DND-41 (cell line): ENCODE data around the gene TMEM209.

Experiments used
- ATAC-seq: fragments of 200-7000 bp; cut with Tn5 transposase; 3 replicates; pipeline ENCODE4 v1.9.1; 2021; ENCODE audit warnings: low read depth; ENCODE audit not compliant: insufficient read depth
- DNase-seq: peaks from one replicate; pipeline ENCODE4 v3.0.0-alpha.2; 2020
- H2AFZ ChIP-seq: 2 replicates; pipeline ENCODE4 v1.6.0; 2012; ENCODE audit warnings: low read depth, low read length
- H3K27ac ChIP-seq: 2 replicates; pipeline ENCODE4 v1.5.1; 2012; ENCODE audit warnings: low read length, inconsistent platforms
- H3K27me3 ChIP-seq: fragments of 200-600 bp; sonication (generic); 2 replicates; pipeline ENCODE4 v1.6.0; 2012; ENCODE audit warnings: low read length, mild to moderate bottlenecking, inconsistent platforms; ENCODE audit not compliant: insufficient read depth, poor library complexity
- H3K36me3 ChIP-seq: 2 replicates; pipeline ENCODE4 v1.5.1; 2012; ENCODE audit warnings: low read length, inconsistent platforms; ENCODE audit not compliant: insufficient read depth
- H3K4me1 ChIP-seq: 2 replicates; pipeline ENCODE4 v1.5.1; 2012; ENCODE audit warnings: mild to moderate bottlenecking, low read length; ENCODE audit not compliant: insufficient read depth
- H3K4me2 ChIP-seq: 2 replicates; pipeline ENCODE4 v1.6.0; 2012; ENCODE audit warnings: mild to moderate bottlenecking, moderate library complexity, low read length, inconsistent platforms; ENCODE audit not compliant: insufficient read depth
- H3K4me3 ChIP-seq, 2 experiments: fragments of 200-600 bp in 1 of 2; shearing (Covaris generic) in 1 of 2; 2 replicates each; pipeline ENCODE4 v1.5.1; 2012 to 2016; ENCODE audit warnings: inconsistent platforms in 2 of 2, low read length in 2 of 2, mild to moderate bottlenecking in 2 of 2, low read depth in 1 of 2, moderate library complexity in 1 of 2
- H3K79me2 ChIP-seq: 2 replicates; pipeline ENCODE4 v1.6.0; 2012; ENCODE audit warnings: low read length, inconsistent platforms; ENCODE audit not compliant: insufficient read depth
- H3K9ac ChIP-seq: 2 replicates; pipeline ENCODE4 v1.6.0; 2012; ENCODE audit warnings: low read depth, mild to moderate bottlenecking, inconsistent platforms, low read length, moderate library complexity
- H3K9me3 ChIP-seq: 2 replicates; pipeline ENCODE4 v1.5.1; 2012; ENCODE audit warnings: low read length, moderate library complexity, mild to moderate bottlenecking, inconsistent platforms; ENCODE audit not compliant: insufficient read depth, severe bottlenecking
- H4K20me1 ChIP-seq: 2 replicates; pipeline ENCODE4 v1.6.0; 2012; ENCODE audit warnings: low read length; ENCODE audit not compliant: insufficient read depth
- CTCF ChIP-seq: IDR thresholded peaks from 2 replicates; pipeline ENCODE4 v1.5.1; 2012; ENCODE audit warnings: borderline replicate concordance, low read length, moderate library complexity, mild to moderate bottlenecking; ENCODE audit not compliant: poor library complexity, severe bottlenecking; ENCODE audit errors: extremely low read depth
- EZH2 ChIP-seq: IDR thresholded peaks from 3 replicates; pipeline ENCODE4 v1.6.1; 2012; ENCODE audit warnings: borderline replicate concordance, low read depth, mild to moderate bottlenecking, moderate library complexity, low read length, inconsistent platforms; ENCODE audit not compliant: severe bottlenecking

Gene TMEM209

DNA sequence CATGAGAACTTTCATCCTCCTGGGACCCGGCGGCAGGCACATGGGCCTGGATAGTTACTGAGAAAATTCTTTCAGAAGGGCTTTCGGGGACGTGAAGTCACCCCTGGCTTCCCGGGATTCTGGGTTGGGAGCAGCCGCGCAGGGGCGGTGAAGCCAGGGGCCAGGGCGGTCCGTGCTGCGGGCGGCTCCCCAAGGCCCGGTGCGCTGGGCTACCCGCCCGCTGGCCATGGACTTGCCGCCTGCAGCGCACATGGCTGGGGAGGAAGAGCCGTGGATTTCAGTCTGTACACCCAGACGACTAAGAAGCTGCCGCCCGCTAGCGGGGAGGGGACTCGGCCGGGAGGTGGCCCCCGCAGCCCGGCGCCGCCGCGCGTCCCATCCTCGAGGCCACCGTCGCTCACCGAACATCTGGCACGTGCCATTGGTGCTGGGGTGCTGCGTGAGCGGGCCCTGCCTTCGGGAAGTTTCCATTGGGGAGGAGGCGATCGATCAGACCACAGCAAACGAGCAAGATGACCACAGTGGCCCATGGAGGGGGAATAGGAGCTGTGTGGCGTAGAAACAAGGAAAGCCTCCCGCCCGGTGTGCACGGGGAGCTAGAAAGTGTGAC, 64.5 kb downstream of the TMEM209 start:
- Histone ChIP-seq H3K79me2 (no peaks in the 10 kb centered on the region), H3K4me2 (no peak overlapping the region), H2AFZ (no peak overlapping the region), H3K36me3 (peaks cover 31% of the 10 kb centered on the region), H3K4me1 (no peaks in the 10 kb centered on the region), H4K20me1 (0 out of 2 replicates have a peak, but pooled peaks cover 4% of the 10 kb centered on the region), H3K9ac (no peak overlapping the region), H3K4me3 (no peak overlapping the region), H3K27ac (no peak overlapping the region), H3K27me3 (no peaks in the 10 kb centered on the region), H3K9me3 (no peaks in the 10 kb centered on the region)
- no peak for TF ChIP-seq EZH2
- TF ChIP-seq CTCF = no peak
- no peak for DNase-seq
- no peak for ATAC-seq

DNA sequence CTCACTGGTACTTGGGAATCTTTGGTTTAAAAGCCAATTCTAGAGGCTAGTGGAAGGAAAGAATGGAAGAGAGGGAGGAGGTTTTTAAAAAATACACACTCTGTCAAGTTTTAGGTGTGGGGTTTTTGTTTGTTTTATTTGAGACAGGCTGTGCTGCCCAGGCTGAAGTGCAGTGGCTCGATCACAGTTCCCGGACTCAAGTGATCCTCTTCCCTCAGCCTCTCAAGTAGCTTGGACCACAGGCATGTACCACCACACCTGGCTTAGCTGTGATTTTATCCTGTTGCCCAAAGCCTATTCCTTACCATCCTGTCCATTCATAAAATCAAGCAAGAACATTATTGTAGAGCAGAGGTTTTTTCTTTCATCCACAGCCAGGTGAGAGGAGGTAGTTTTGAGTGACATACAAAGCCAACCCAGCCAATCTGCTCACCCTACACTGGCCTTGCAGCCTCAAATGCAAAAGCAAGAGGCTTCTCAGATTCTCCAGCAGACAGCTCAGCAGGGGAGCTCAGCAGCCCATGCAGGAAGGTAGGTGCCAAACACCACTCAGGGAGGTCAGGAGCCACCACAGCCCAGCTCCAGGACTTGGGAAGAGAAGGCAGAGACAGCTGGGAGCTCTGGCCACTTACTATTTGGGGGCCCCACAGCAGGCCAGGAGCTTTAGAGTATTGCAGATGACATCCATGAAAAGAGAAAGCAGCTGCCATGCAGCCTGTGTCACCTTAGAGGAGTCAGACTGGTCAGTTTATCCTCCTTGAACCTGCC, 65.8 kb downstream of the TMEM209 start:
- no peaks in the 10 kb centered on the region for H3K79me2 ChIP-seq
- H3K27me3 ChIP-seq = no peaks in the 10 kb centered on the region
- no peak for TF ChIP-seq CTCF
- TF ChIP-seq EZH2 = no peak
- no peak overlapping the region for H3K4me2 ChIP-seq
- H3K27ac ChIP-seq = no peak overlapping the region
- no peak for DNase-seq
- H3K4me1 ChIP-seq = no peaks in the 10 kb centered on the region
- ATAC-seq = no peak
- 0 out of 2 replicates have a peak, but pooled peaks cover 4% of the 10 kb centered on the region for H4K20me1 ChIP-seq
- H2AFZ ChIP-seq = no peak overlapping the region
- H3K4me3 ChIP-seq = no peak overlapping the region
- no peaks in the 10 kb centered on the region for H3K9me3 ChIP-seq
- H3K9ac ChIP-seq = no peak overlapping the region
- H3K36me3 ChIP-seq = peaks cover 38% of the 10 kb centered on the region

DNA sequence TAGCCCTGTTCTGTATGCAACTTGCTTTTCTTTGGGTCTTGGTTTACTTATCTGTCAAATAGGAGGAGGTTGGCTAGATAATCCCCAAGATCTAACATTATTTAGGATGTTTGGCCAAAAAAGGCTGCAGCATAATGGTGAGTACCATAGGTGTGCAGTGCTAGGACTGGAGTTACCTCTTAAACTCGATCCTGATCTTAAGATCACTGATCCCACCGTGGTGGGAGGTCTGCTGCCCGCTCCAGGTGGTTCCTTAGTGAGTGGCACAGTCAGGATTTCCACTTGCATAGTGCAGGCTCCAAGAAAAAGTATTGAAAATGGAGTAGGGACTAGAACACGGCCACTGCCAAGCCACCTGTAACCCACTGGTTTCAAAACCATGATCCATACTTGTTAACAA, 68.0 kb downstream of the TMEM209 start:
- no peaks in the 10 kb centered on the region for H3K4me1 ChIP-seq
- no peak overlapping the region for H3K4me3 ChIP-seq
- no peak overlapping the region for H2AFZ ChIP-seq
- 0 out of 2 replicates have a peak, but pooled peaks cover 3% of the 10 kb centered on the region for H4K20me1 ChIP-seq
- H3K27me3 ChIP-seq = no peaks in the 10 kb centered on the region
- H3K4me2 ChIP-seq = no peak overlapping the region
- no peaks in the 10 kb centered on the region for H3K79me2 ChIP-seq
- H3K36me3 ChIP-seq = peaks cover 55% of the 10 kb centered on the region
- DNase-seq = no peak
- H3K9me3 ChIP-seq = no peaks in the 10 kb centered on the region
- H3K9ac ChIP-seq = no peak overlapping the region
- H3K27ac ChIP-seq = no peak overlapping the region
- no peak for ATAC-seq
- TF ChIP-seq CTCF (no peak), EZH2 (no peak)
